SU-DHL-6 (cell line): Measurements from ENCODE around the gene ERBB4.

Experiments
- EZH2phosphoT487 ChIP-seq: fragments of 200-600 bp; sonication (generic), shearing (Covaris generic); conservative IDR thresholded peaks from 2 replicates; pipeline ENCODE4 v1.6.1; 2018; ENCODE audit warnings: mild to moderate bottlenecking, antibody characterized with exemption, low read length, moderate library complexity, mixed read lengths
- TF ChIP-seq, protein P1 (sequence below): fragments of 200-600 bp; sonication (generic); IDR thresholded peaks from one replicate; pipeline ENCODE4 v1.5.1; 2017; ENCODE audit warnings: antibody characterized with exemption, mild to moderate bottlenecking, low read length, moderate library complexity; ENCODE audit not compliant: insufficient read depth, poor library complexity, severe bottlenecking

- TF ChIP-seq, protein P1, sequence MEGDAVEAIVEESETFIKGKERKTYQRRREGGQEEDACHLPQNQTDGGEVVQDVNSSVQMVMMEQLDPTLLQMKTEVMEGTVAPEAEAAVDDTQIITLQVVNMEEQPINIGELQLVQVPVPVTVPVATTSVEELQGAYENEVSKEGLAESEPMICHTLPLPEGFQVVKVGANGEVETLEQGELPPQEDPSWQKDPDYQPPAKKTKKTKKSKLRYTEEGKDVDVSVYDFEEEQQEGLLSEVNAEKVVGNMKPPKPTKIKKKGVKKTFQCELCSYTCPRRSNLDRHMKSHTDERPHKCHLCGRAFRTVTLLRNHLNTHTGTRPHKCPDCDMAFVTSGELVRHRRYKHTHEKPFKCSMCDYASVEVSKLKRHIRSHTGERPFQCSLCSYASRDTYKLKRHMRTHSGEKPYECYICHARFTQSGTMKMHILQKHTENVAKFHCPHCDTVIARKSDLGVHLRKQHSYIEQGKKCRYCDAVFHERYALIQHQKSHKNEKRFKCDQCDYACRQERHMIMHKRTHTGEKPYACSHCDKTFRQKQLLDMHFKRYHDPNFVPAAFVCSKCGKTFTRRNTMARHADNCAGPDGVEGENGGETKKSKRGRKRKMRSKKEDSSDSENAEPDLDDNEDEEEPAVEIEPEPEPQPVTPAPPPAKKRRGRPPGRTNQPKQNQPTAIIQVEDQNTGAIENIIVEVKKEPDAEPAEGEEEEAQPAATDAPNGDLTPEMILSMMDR: no peak
- TF ChIP-seq EZH2phosphoT487: no peak
Measured at GRCh38 chr2:212269005-212269404, 269.6 kb downstream of the ERBB4 start.
